Naive thymus-derived CD8-positive, alpha-beta T cell (primary cell): ENCODE measurements around the gene NUDT16. TPM values are rescaled to one million over a fixed set of nuclear protein-coding genes. Genes with fewer than 3 reads are reported as not detected.
A peak's percentile ranks its signal among the peaks of the same experiment; 100 is the strongest.

ENCODE experiments used
- ATAC-seq, 2 donors: fragments of 150-1000 bp; cut with Tn5 transposase in 1 of 2; sonication (Bioruptor Pico), chemical (Tn5 transposase) in 1 of 2; 1 replicate in 1 of 2; 2 replicates in 1 of 2; pipeline ENCODE4 v1.10.0; 2021; ENCODE audit warnings: mild to moderate bottlenecking in 2 of 2, moderate library complexity in 2 of 2
- POLR2A ChIA-PET: fragments of 350-600 bp; sonication (Branson Sonifier 250); formaldehyde crosslinking; loops from one replicate; lab custom pipeline; 2021; ENCODE audit warnings: antibody characterized with exemption; lab: Charles Lee
- DNase-seq, 10 donors: peaks; one replicate each; pipeline versions ENCODE4 v3.0.0 to v3.0.0-alpha.2; 2020 to 2022
- H3K27ac Mint-ChIP-seq, 10 donors: one replicate each; pipeline ENCODE4 v1.8.0; 2020 to 2022; ENCODE audit warnings: mild to moderate bottlenecking in 10 of 10, mixed read lengths in 10 of 10, moderate library complexity in 4 of 10, inconsistent platforms in 1 of 10
- H3K27me3 Mint-ChIP-seq, 5 donors: one replicate each; pipeline ENCODE4 v1.8.0; 2021 to 2022; ENCODE audit warnings: mixed read lengths in 5 of 5
- H3K36me3 Mint-ChIP-seq, 3 donors: one replicate each; pipeline ENCODE4 v1.8.0; 2020 to 2022; ENCODE audit warnings: mixed read lengths in 3 of 3, mild to moderate bottlenecking in 2 of 3, inconsistent platforms in 1 of 3
- H3K4me1 Mint-ChIP-seq, 4 donors: one replicate each; pipeline ENCODE4 v1.8.0; 2021 to 2022; ENCODE audit warnings: mixed read lengths in 4 of 4
- H3K4me3 Mint-ChIP-seq, 10 donors: one replicate each; pipeline ENCODE4 v1.8.0; 2020 to 2022; ENCODE audit warnings: mild to moderate bottlenecking in 10 of 10, mixed read lengths in 10 of 10, moderate library complexity in 6 of 10, inconsistent platforms in 1 of 10
- H3K9me3 Mint-ChIP-seq, 9 donors: one replicate each; pipeline ENCODE4 v1.8.0; 2020 to 2022; ENCODE audit warnings: mixed read lengths in 9 of 9, mild to moderate bottlenecking in 3 of 9, inconsistent platforms in 1 of 9, moderate library complexity in 1 of 9
- polyA plus RNA-seq, 3 donors: library from polyadenylated mRNA; unstranded; fragments of 300-500 nt; fragmentation: Illumina TruSeq; gene quantifications; one replicate each; pipeline ENCODE4 v1.2.3, GENCODE V29; 2021
- total RNA-seq, 8 experiments: library from RNA in 2 of 8; stranded (reverse) in 2 of 8; gene quantifications; one replicate each; pipeline ENCODE4 v1.2.3 and lab custom pipeline; 2021 to 2026

NUDT16 gene
- total RNA-seq (10 to 100 TPM; 14.5 to 16.1 TPM), polyA plus RNA-seq (1 to 10 TPM; 2.4 to 3.8 (median 2.9) TPM), total RNA-seq (lab: John Stamatoyannopoulos, UW) (7.5 to 30.5 (median 22.3) reads per million in 6 experiments)

GRCh38 chr3:131381445-131382291, at the start of gene NUDT16:
Gene NUDT16 (plus strand): TSS chr3:131381774. CDS start chr3:131381805, 31 bp downstream.
- POLR2A ChIA-PET = interaction anchor here (0.6 to 2.1 kb wide), 3 partner anchors 17 to 1165 kb away, joined by 3 to 11 read pairs (median 4); partner anchors contain the start of genes ASTE1 and NEK11
- peak within 1 kb of the TSS; percentile 88 to 98 (median 96) for H3K27ac Mint-ChIP-seq
- H3K27me3 Mint-ChIP-seq = no peaks in the 10 kb centered on the region
- H3K9me3 Mint-ChIP-seq = no peaks in the 10 kb centered on the region
- ATAC-seq = peak; percentile 96 to 97
- H3K4me3 Mint-ChIP-seq = peak within 1 kb of the TSS; percentile 93 to 99 (median 98)
- H3K36me3 Mint-ChIP-seq = peaks cover 0 to 8% (median 0%) of the 10 kb centered on the region in 3 donors
- DNase-seq = peak; percentile 84 to 97 (median 92)
- peaks cover 26 to 40% (median 32%) of the 10 kb centered on the region in 4 donors for H3K4me1 Mint-ChIP-seq

GRCh38 chr3:131338948-131339640, 42.5 kb upstream of the NUDT16 start:
- peaks cover 0 to 3% (median 1%) of the 10 kb centered on the region in 5 donors for H3K27me3 Mint-ChIP-seq
- no peak overlapping the region for H3K4me3 Mint-ChIP-seq
- no peak for ATAC-seq
- POLR2A ChIA-PET = no interaction called here
- DNase-seq = no peak
- no peak overlapping the region for H3K27ac Mint-ChIP-seq
- peaks cover 0 to 7% (median 4%) of the 10 kb centered on the region in 3 donors for H3K36me3 Mint-ChIP-seq
- H3K9me3 Mint-ChIP-seq = peaks cover 0 to 23% (median 4%) of the 10 kb centered on the region in 9 donors
- no peaks in the 10 kb centered on the region for H3K4me1 Mint-ChIP-seq

GRCh38 chr3:131341761-131342160, 39.8 kb upstream of the NUDT16 start:
- Mint-ChIP-seq H3K4me1 (no peaks in the 10 kb centered on the region), H3K9me3 (peaks cover 0 to 20% (median 11%) of the 10 kb centered on the region in 9 donors), H3K27ac (no peak overlapping the region), H3K27me3 (peaks cover 0 to 8% (median 2%) of the 10 kb centered on the region in 5 donors), H3K4me3 (no peak overlapping the region), H3K36me3 (peaks cover 0 to 8% (median 8%) of the 10 kb centered on the region in 3 donors)
- POLR2A ChIA-PET = no interaction called here
- ATAC-seq (no peak), DNase-seq (no peak)

- H3K4me1 Mint-ChIP-seq = peaks cover 0 to 7% (median 0%) of the 10 kb centered on the region in 4 donors
- H3K4me3 Mint-ChIP-seq = no peak overlapping the region
- no peak for DNase-seq
- H3K9me3 Mint-ChIP-seq = peaks cover 0 to 9% (median 6%) of the 10 kb centered on the region in 9 donors
- no peak overlapping the region for H3K27ac Mint-ChIP-seq
- peaks cover 0 to 5% (median 2%) of the 10 kb centered on the region in 5 donors for H3K27me3 Mint-ChIP-seq
- no peak for ATAC-seq
- POLR2A ChIA-PET = no interaction called here
- H3K36me3 Mint-ChIP-seq = peaks cover 0 to 6% (median 3%) of the 10 kb centered on the region in 3 donors
Measured at GRCh38 chr3:131348911-131349310, 32.7 kb upstream of the NUDT16 start.

- no peak overlapping the region for H3K4me3 Mint-ChIP-seq
- H3K9me3 Mint-ChIP-seq = peaks cover 0 to 4% (median under 1%) of the 10 kb centered on the region in 9 donors
- peaks cover 0 to 2% (median 0%) of the 10 kb centered on the region in 5 donors for H3K27me3 Mint-ChIP-seq
- POLR2A ChIA-PET = no interaction called here
- no peak overlapping the region for H3K27ac Mint-ChIP-seq
- peaks cover 0 to under 1% (median 0%) of the 10 kb centered on the region in 3 donors for H3K36me3 Mint-ChIP-seq
- DNase-seq (no peak), ATAC-seq (no peak)
- H3K4me1 Mint-ChIP-seq = peaks cover 0 to 7% (median 0%) of the 10 kb centered on the region in 4 donors
Measured at GRCh38 chr3:131349454-131349853, 32.1 kb upstream of the NUDT16 start.

- POLR2A ChIA-PET = no interaction called here
- H3K9me3 Mint-ChIP-seq = peaks cover 0 to 4% (median 0%) of the 10 kb centered on the region in 9 donors
- no peak overlapping the region for H3K4me3 Mint-ChIP-seq
- H3K27me3 Mint-ChIP-seq = peaks cover 0 to 2% (median 0%) of the 10 kb centered on the region in 5 donors
- no peak overlapping the region for H3K27ac Mint-ChIP-seq
- peaks cover 0 to 7% (median 0%) of the 10 kb centered on the region in 4 donors for H3K4me1 Mint-ChIP-seq
- H3K36me3 Mint-ChIP-seq = no peaks in the 10 kb centered on the region
- DNase-seq (no peak), ATAC-seq (no peak)
Measured at GRCh38 chr3:131349946-131350347, 31.6 kb upstream of the NUDT16 start.

- H3K4me1 Mint-ChIP-seq = peaks cover 0 to 7% (median 0%) of the 10 kb centered on the region in 4 donors
- H3K27ac Mint-ChIP-seq = no peak overlapping the region
- H3K9me3 Mint-ChIP-seq = peaks cover 0 to 4% (median 0%) of the 10 kb centered on the region in 9 donors
- POLR2A ChIA-PET = no interaction called here
- no peak overlapping the region for H3K4me3 Mint-ChIP-seq
- ATAC-seq (no peak), DNase-seq (no peak)
- H3K36me3 Mint-ChIP-seq = no peaks in the 10 kb centered on the region
- peaks cover 0 to 1% (median 0%) of the 10 kb centered on the region in 5 donors for H3K27me3 Mint-ChIP-seq
Measured at GRCh38 chr3:131350506-131350905, 31.1 kb upstream of the NUDT16 start.

GRCh38 chr3:131353016-131353877, 28.3 kb upstream of the NUDT16 start:
- Mint-ChIP-seq H3K9me3 (no peaks in the 10 kb centered on the region), H3K4me3 (no peak overlapping the region), H3K36me3 (no peaks in the 10 kb centered on the region), H3K27me3 (peaks cover 5 to 16% (median 11%) of the 10 kb centered on the region in 5 donors), H3K27ac (no peak overlapping the region), H3K4me1 (peaks cover 0 to 7% (median 0%) of the 10 kb centered on the region in 4 donors)
- ATAC-seq (no peak), DNase-seq (no peak)
- POLR2A ChIA-PET = no interaction called here

- Mint-ChIP-seq H3K9me3 (no peaks in the 10 kb centered on the region), H3K36me3 (no peaks in the 10 kb centered on the region), H3K27ac (no peak overlapping the region), H3K27me3 (peaks cover 5 to 16% (median 11%) of the 10 kb centered on the region in 5 donors), H3K4me3 (no peak overlapping the region), H3K4me1 (peaks cover 0 to 7% (median 0%) of the 10 kb centered on the region in 4 donors)
- DNase-seq (no peak), ATAC-seq (no peak)
- POLR2A ChIA-PET = no interaction called here
Measured at GRCh38 chr3:131353986-131354385, 27.6 kb upstream of the NUDT16 start.

- no peaks in the 10 kb centered on the region for H3K36me3 Mint-ChIP-seq
- peaks cover 2 to 8% (median 3%) of the 10 kb centered on the region in 4 donors for H3K4me1 Mint-ChIP-seq
- no peak overlapping the region for H3K4me3 Mint-ChIP-seq
- no peak overlapping the region for H3K27ac Mint-ChIP-seq
- H3K27me3 Mint-ChIP-seq = peaks cover 12 to 31% (median 24%) of the 10 kb centered on the region in 5 donors
- ATAC-seq = no peak
- no peak for DNase-seq
- POLR2A ChIA-PET = no interaction called here
- H3K9me3 Mint-ChIP-seq = no peaks in the 10 kb centered on the region
Measured at GRCh38 chr3:131356006-131356595, 25.5 kb upstream of the NUDT16 start.

GRCh38 chr3:131357275-131357674, 24.3 kb upstream of the NUDT16 start:
- Mint-ChIP-seq H3K4me1 (peaks cover 9 to 15% (median 11%) of the 10 kb centered on the region in 4 donors), H3K27ac (no peak overlapping the region), H3K27me3 (peaks cover 18 to 43% (median 32%) of the 10 kb centered on the region in 5 donors), H3K36me3 (peaks cover 0 to 3% (median under 1%) of the 10 kb centered on the region in 3 donors), H3K9me3 (no peaks in the 10 kb centered on the region), H3K4me3 (no peak overlapping the region)
- ATAC-seq (no peak), DNase-seq (no peak)
- POLR2A ChIA-PET = no interaction called here
